SK-N-SH (cell line): ENCODE results near the gene MSANTD7. TPM values are rescaled to one million over a fixed set of nuclear protein-coding genes. Genes with fewer than 3 reads are reported as not detected.

Experiments
- CTCF ChIA-PET: fragments of 300-600, 350-600 bp; formaldehyde crosslinking; extraction: SDS; loops from one replicate; lab custom pipeline; 2021; lab: Yijun Ruan, JAX
- POLR2A ChIA-PET: fragments of 350-600 bp; sonication (Branson Sonifier 250); formaldehyde crosslinking; extraction: SDS; loops from one replicate; lab custom pipeline; 2020; ENCODE audit warnings: antibody characterized with exemption, inconsistent platforms; lab: Yijun Ruan, JAX
- DNase-seq: peaks from one replicate; pipeline ENCODE4 v3.0.0; 2012
- H2AFZ ChIP-seq: fragments of 200-600 bp; sonication (generic); 2 replicates; pipeline ENCODE4 v1.8.1; 2016; ENCODE audit warnings: antibody characterized with exemption, mild to moderate bottlenecking, low read depth
- H3F3A ChIP-seq: fragments of 200-600 bp; sonication (generic); replicated peaks from 2 replicates; pipeline ENCODE3; 2016; ENCODE audit warnings: antibody characterized with exemption, mild to moderate bottlenecking; ENCODE audit not compliant: insufficient read depth
- H3K27ac ChIP-seq, 2 experiments: fragments of 200-500 bp in 1 of 2; fragments of 200-600 bp in 1 of 2; sonication (Bioruptor generic) in 1 of 2; sonication (generic), shearing (Covaris generic) in 1 of 2; 2 replicates each; pipeline versions ENCODE4 v1.5.1 to v1.6.1; 2014 to 2016; ENCODE audit warnings: low read depth in 2 of 2, inconsistent platforms in 1 of 2, low read length in 1 of 2, mild to moderate bottlenecking in 1 of 2, mixed read lengths in 1 of 2
- H3K27me3 ChIP-seq: fragments of 200-600 bp; sonication (generic), shearing (Covaris generic); 2 replicates; pipeline ENCODE4 v1.6.1; 2016; ENCODE audit warnings: mixed run types; ENCODE audit not compliant: insufficient read depth
- H3K36me3 ChIP-seq, 2 experiments: fragments of 200-500 bp in 1 of 2; fragments of 200-600 bp in 1 of 2; sonication (Bioruptor generic) in 1 of 2; sonication (generic) in 1 of 2; replicated peaks in 1 of 2; 2 replicates each; pipeline versions ENCODE3 to v1.5.1; 2014 to 2016; ENCODE audit warnings: low read length in 1 of 2, mild to moderate bottlenecking in 1 of 2; ENCODE audit not compliant: insufficient read depth in 2 of 2, control insufficient read depth in 1 of 2
- H3K4me1 ChIP-seq, 2 experiments: fragments of 200-500 bp in 1 of 2; fragments of 200-600 bp in 1 of 2; sonication (Bioruptor generic) in 1 of 2; sonication (generic), shearing (Covaris generic) in 1 of 2; 2 replicates each; pipeline versions ENCODE4 v1.5.1 to v1.6.1; 2014 to 2016; ENCODE audit warnings: low read depth in 1 of 2, low read length in 1 of 2, mixed run types in 1 of 2; ENCODE audit not compliant: insufficient read depth in 2 of 2, control insufficient read depth in 1 of 2
- H3K4me2 ChIP-seq: fragments of 200-600 bp; sonication (generic), shearing (Covaris generic); 2 replicates; pipeline ENCODE4 v1.6.1; 2017; ENCODE audit warnings: mixed run types
- H3K4me3 ChIP-seq, 2 experiments: fragments of 200-500 bp in 1 of 2; fragments of 200-600 bp in 1 of 2; sonication (Bioruptor generic) in 1 of 2; sonication (generic), shearing (Covaris generic) in 1 of 2; 2 replicates each; pipeline versions ENCODE4 v1.5.1 to v1.8.1; 2014 to 2016; ENCODE audit warnings: low read depth in 2 of 2, inconsistent platforms in 1 of 2, low read length in 1 of 2, mild to moderate bottlenecking in 1 of 2, mixed read lengths in 1 of 2, moderate library complexity in 1 of 2
- H3K79me2 ChIP-seq: fragments of 200-600 bp; sonication (generic); 2 replicates; pipeline ENCODE4 v1.8.1; 2017; ENCODE audit warnings: mild to moderate bottlenecking; ENCODE audit not compliant: insufficient read depth
- H3K9ac ChIP-seq: fragments of 200-600 bp; sonication (generic); 2 replicates; pipeline ENCODE4 v1.6.1; 2017; ENCODE audit warnings: mixed run types
- H3K9me2 ChIP-seq: fragments of 200-600 bp; sonication (generic); 2 replicates; pipeline ENCODE4 v1.6.1; 2017; ENCODE audit warnings: mixed run types
- H3K9me3 ChIP-seq: fragments of 200-600 bp; sonication (generic); 2 replicates; pipeline ENCODE4 v1.6.1; 2017; ENCODE audit warnings: mixed run types, mild to moderate bottlenecking, moderate library complexity
- H4K20me1 ChIP-seq: fragments of 200-600 bp; sonication (generic); 2 replicates; pipeline ENCODE4 v1.6.1; 2017; ENCODE audit warnings: mild to moderate bottlenecking, mixed run types; ENCODE audit not compliant: insufficient read depth
- CHD2 ChIP-seq: fragments of 150-350 bp; IDR thresholded peaks from 2 replicates; pipeline ENCODE4 v1.6.1; 2018; ENCODE audit warnings: low read length; ENCODE audit not compliant: partially characterized antibody
- CTCF ChIP-seq: fragments of 200-600 bp; sonication (generic); IDR thresholded peaks from 2 replicates; pipeline ENCODE4 v1.6.1; 2017; ENCODE audit warnings: antibody characterized with exemption, mild to moderate bottlenecking, moderate library complexity
- ELF1 ChIP-seq: IDR thresholded peaks from 2 replicates; pipeline ENCODE4 v1.4.0; 2012
- EZH2phosphoT487 ChIP-seq: fragments of 200-600 bp; sonication (generic); IDR thresholded peaks from 2 replicates; pipeline ENCODE4 v1.6.1; 2017; ENCODE audit warnings: low read depth, mixed run types, mild to moderate bottlenecking, antibody characterized with exemption, moderate library complexity, borderline replicate concordance
- FOSL2 ChIP-seq: IDR thresholded peaks from 2 replicates; pipeline ENCODE4 v1.4.0; 2012; ENCODE audit warnings: low read depth, mild to moderate bottlenecking, moderate library complexity, borderline replicate concordance
- FOXJ3 ChIP-seq: sonication (generic); formaldehyde crosslinking; IDR thresholded peaks from 2 replicates; pipeline ENCODE4 v1.5.1; 2020; ENCODE audit warnings: mild to moderate bottlenecking, missing genetic modification reagents
- FOXM1 ChIP-seq: IDR thresholded peaks from 2 replicates; pipeline ENCODE4 v1.4.0; 2012; ENCODE audit warnings: low read depth, mild to moderate bottlenecking
- JUND ChIP-seq: IDR thresholded peaks from 2 replicates; pipeline ENCODE4 v1.4.0; 2012
- MEF2A ChIP-seq: IDR thresholded peaks from 2 replicates; pipeline ENCODE4 v1.4.0; 2012; ENCODE audit warnings: low read depth, borderline replicate concordance
- MXI1 ChIP-seq: IDR thresholded peaks from 2 replicates; pipeline ENCODE4 v1.6.1; 2012; ENCODE audit warnings: mild to moderate bottlenecking, low read depth, low read length, improper control_type of control experiment
- NFIC ChIP-seq: IDR thresholded peaks from 2 replicates; pipeline ENCODE4 v1.4.0; 2012; ENCODE audit warnings: borderline replicate concordance
- POLR2AphosphoS5 ChIP-seq: IDR thresholded peaks from 2 replicates; pipeline ENCODE4 v1.6.1; 2012; ENCODE audit warnings: low read depth, low read length
- SMC3 ChIP-seq: IDR thresholded peaks from 2 replicates; pipeline ENCODE4 v1.6.1; 2012; ENCODE audit warnings: low read depth, low read length, improper control_type of control experiment
- TCF12 ChIP-seq: IDR thresholded peaks from 2 replicates; pipeline ENCODE4 v1.4.0; 2012
- TEAD4 ChIP-seq: IDR thresholded peaks from 2 replicates; pipeline ENCODE4 v1.4.0; 2012; ENCODE audit warnings: mild to moderate bottlenecking, borderline replicate concordance; ENCODE audit not compliant: insufficient read depth
- USF2 ChIP-seq: fragments of 150-350 bp; IDR thresholded peaks from 2 replicates; pipeline ENCODE4 v1.6.1; 2017; ENCODE audit warnings: antibody characterized with exemption, low read length, low read depth, borderline replicate concordance
- YY1 ChIP-seq: IDR thresholded peaks from 2 replicates; pipeline ENCODE4 v1.4.0; 2012; ENCODE audit warnings: low read depth, mild to moderate bottlenecking
- ZBTB33 ChIP-seq: IDR thresholded peaks from 2 replicates; pipeline ENCODE4 v1.4.0; 2012; ENCODE audit warnings: low read depth, borderline replicate concordance
- WGBS: methylation state at CpG from one replicate; pipeline ENCODE4 v1.1.6; 2017; ENCODE audit warnings: low lambda C conversion rate; 5-methylcytosine and 5-hydroxymethylcytosine counted together
- polyA plus RNA-seq, 3 experiments: library from polyadenylated mRNA; depleted of rRNA; stranded (reverse); fragments of >200 nt; gene quantifications; 2 replicates each; pipeline ENCODE4 v1.2.3, GENCODE V29; 2012
- TF ChIP-seq, protein P1 (sequence below): IDR thresholded peaks from 2 replicates; pipeline ENCODE4; 2012
- TF ChIP-seq, protein P2 (sequence below): IDR thresholded peaks from 2 replicates; pipeline ENCODE4 v1.4.0; 2012; ENCODE audit warnings: low read depth

Gene MSANTD7
- polyA plus RNA-seq, 1 of the 3 experiments (the other 2 are of a cell fraction) = 3.2 TPM

DNA sequence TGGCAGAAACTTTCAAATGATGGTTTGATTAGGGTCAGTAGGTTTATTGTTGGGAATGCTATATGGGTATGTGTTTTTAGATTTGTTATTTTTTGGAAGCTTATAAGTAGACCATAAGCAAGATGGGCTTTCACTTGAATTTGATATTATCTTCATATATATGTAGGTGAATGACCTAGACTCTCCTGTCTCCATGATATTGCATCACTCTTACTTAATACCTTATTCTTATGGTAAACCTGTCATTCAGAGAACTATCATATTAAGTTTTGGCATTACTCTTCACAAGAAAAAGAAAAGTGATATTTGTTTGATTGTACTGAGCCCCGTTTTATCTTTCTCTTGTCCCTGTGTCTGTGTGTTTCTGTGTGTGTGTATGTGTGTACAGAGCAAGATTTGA, 17.3 kb downstream of the MSANTD7 start:
- no peaks in the 10 kb centered on the region for H3K9me2 ChIP-seq
- peaks cover 49 to 56% of the 10 kb centered on the region in 2 experiments for H3K36me3 ChIP-seq
- DNase-seq = no peak
- no peaks in the 10 kb centered on the region for H3K79me2 ChIP-seq
- CTCF ChIA-PET = no interaction called here
- WGBS = 94% methylated on average over 1 of the region's 1 CpG
- no peaks in the 10 kb centered on the region for H3F3A ChIP-seq
- H3K4me1 ChIP-seq = no peaks in the 10 kb centered on the region; a peak in 2 of 4 replicates
- no peak overlapping the region for H3K4me3 ChIP-seq
- H2AFZ ChIP-seq = no peak overlapping the region
- POLR2A ChIA-PET = no interaction called here
- H3K9me3 ChIP-seq = no peaks in the 10 kb centered on the region
- H3K4me2 ChIP-seq = no peak overlapping the region
- H3K27me3 ChIP-seq = no peaks in the 10 kb centered on the region
- H3K27ac ChIP-seq = no peak overlapping the region
- TF ChIP-seq CTCF (no peak), JUND (no peak), FOSL2 (no peak), POLR2AphosphoS5 (no peak), ZBTB33 (no peak), TEAD4 (no peak), USF2 (no peak)
- TF ChIP-seq, all 33 proteins: peak for 0
- Histone ChIP-seq H3K9ac (no peak overlapping the region), H4K20me1 (no peaks in the 10 kb centered on the region)

DNA sequence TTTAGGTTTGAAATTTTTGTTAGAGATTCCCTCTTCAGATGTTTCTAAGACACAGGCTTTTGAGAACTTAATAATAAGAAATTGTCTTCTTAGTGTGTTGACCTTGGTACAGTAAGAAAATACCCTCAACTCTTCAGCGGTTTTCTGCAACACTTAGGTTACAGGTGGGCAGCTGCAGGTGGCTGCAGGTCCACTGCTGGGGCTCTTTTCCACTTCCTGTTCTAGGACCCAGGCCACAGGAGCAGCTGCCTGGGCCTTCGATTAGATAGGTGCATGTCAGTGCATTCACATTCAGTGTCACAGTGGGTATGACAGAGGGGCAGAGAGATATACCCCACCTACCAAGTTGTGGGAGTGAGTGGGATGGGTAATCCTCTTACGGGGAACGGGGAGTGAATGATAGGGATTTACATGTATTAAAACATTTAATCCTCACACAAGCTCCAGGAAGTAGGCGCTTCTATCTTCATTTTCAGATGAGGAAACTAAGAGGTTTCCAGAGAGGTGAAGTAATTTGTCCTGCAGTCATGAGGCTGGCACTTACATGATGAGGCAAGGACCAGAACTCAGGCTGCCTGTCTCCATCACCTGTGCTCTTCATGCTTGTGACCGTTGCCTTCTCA, 20.3 kb downstream of the MSANTD7 start:
- Histone ChIP-seq H3K79me2 (no peaks in the 10 kb centered on the region), H3K4me1 (no peaks in the 10 kb centered on the region; a peak in 2 of 4 replicates), H3K4me2 (no peak overlapping the region), H3F3A (no peaks in the 10 kb centered on the region), H3K4me3 (no peak overlapping the region), H3K27ac (no peak overlapping the region), H2AFZ (no peak overlapping the region), H3K9me2 (no peaks in the 10 kb centered on the region), H3K27me3 (no peaks in the 10 kb centered on the region), H4K20me1 (no peaks in the 10 kb centered on the region), H3K36me3 (peaks cover 25 to 34% of the 10 kb centered on the region in 2 experiments), H3K9me3 (no peaks in the 10 kb centered on the region), H3K9ac (no peak overlapping the region)
- CTCF ChIA-PET = no interaction called here
- POLR2A ChIA-PET = no interaction called here
- 94% methylated on average over 6 of the region's 6 CpGs for WGBS
- DNase-seq = no peak
- TF ChIP-seq, protein P1, sequence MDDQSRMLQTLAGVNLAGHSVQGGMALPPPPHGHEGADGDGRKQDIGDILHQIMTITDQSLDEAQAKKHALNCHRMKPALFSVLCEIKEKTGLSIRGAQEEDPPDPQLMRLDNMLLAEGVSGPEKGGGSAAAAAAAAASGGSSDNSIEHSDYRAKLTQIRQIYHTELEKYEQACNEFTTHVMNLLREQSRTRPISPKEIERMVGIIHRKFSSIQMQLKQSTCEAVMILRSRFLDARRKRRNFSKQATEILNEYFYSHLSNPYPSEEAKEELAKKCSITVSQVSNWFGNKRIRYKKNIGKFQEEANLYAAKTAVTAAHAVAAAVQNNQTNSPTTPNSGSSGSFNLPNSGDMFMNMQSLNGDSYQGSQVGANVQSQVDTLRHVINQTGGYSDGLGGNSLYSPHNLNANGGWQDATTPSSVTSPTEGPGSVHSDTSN = no peak
- no peak for TF ChIP-seq MEF2A
- TF ChIP-seq FOXM1 = no peak
- TF ChIP-seq ELF1 = no peak
- TF ChIP-seq YY1 = no peak
- no peak for TF ChIP-seq NFIC
- no peak for TF ChIP-seq JUND
- no peak for TF ChIP-seq TCF12
- no peak for TF ChIP-seq FOXJ3
- no peak for TF ChIP-seq FOSL2
- no peak for TF ChIP-seq MXI1
- TF ChIP-seq POLR2AphosphoS5 = no peak
- TF ChIP-seq CHD2 = no peak
- TF ChIP-seq SMC3 = no peak
- TF ChIP-seq, protein P2, sequence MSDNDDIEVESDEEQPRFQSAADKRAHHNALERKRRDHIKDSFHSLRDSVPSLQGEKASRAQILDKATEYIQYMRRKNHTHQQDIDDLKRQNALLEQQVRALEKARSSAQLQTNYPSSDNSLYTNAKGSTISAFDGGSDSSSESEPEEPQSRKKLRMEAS = no peak
- TF ChIP-seq EZH2phosphoT487 = no peak
- no peak for TF ChIP-seq CTCF
